GM19397 (cell line): ENCODE measurements around the gene CDH23.
"Not testable (repeated sequence)": the region's sequence is repeated elsewhere in the genome, so short reads cannot be mapped to it uniquely, and the experiment has no call there.

Experiments used
- ATAC-seq: cut with Tn5 transposase; IDR thresholded peaks from one replicate; pipeline ENCODE4 v1.9.1; 2021; ENCODE audit warnings: mild to moderate bottlenecking, moderate library complexity; ENCODE audit not compliant: unreplicated experiment

Gene CDH23

GRCh38 chr10:71597821-71598498 lies 201.2 kb downstream of the CDH23 start:
- no peak for ATAC-seq

GRCh38 chr10:71598621-71599055 lies 201.9 kb downstream of the CDH23 start:
- no peak for ATAC-seq

- no peak for ATAC-seq
Measured at GRCh38 chr10:71599518-71599917, 202.8 kb downstream of the CDH23 start.

GRCh38 chr10:71600242-71600641 lies 203.5 kb downstream of the CDH23 start:
- ATAC-seq: not testable (repeated sequence)

- no peak for ATAC-seq
Measured at GRCh38 chr10:71600849-71601248, 204.1 kb downstream of the CDH23 start.

- ATAC-seq: no peak
Measured at GRCh38 chr10:71601273-71601672, 204.6 kb downstream of the CDH23 start.

- ATAC-seq: no peak
Measured at GRCh38 chr10:71603150-71603549, 206.4 kb downstream of the CDH23 start.

- no peak for ATAC-seq
Measured at GRCh38 chr10:71603754-71604153, 207.0 kb downstream of the CDH23 start.

GRCh38 chr10:71604324-71605018 lies 207.8 kb downstream of the CDH23 start:
- no peak for ATAC-seq

- ATAC-seq: no peak
Measured at GRCh38 chr10:71605263-71605962, 208.7 kb downstream of the CDH23 start.

GRCh38 chr10:71606257-71607081 lies 209.7 kb downstream of the CDH23 start:
- no peak for ATAC-seq

- no peak for ATAC-seq
Measured at GRCh38 chr10:71607082-71607443, 210.3 kb downstream of the CDH23 start.

- ATAC-seq: no peak
Measured at GRCh38 chr10:71608819-71609768, 212.4 kb downstream of the CDH23 start.

- no peak for ATAC-seq
Measured at GRCh38 chr10:71610651-71611050, 213.9 kb downstream of the CDH23 start.

GRCh38 chr10:71611131-71611530 lies 214.4 kb downstream of the CDH23 start:
- no peak for ATAC-seq

- ATAC-seq: no peak
Measured at GRCh38 chr10:71611709-71612422, 215.1 kb downstream of the CDH23 start.

- no peak for ATAC-seq
Measured at GRCh38 chr10:71613261-71613777, 216.6 kb downstream of the CDH23 start.

GRCh38 chr10:71613877-71614276 lies 217.2 kb downstream of the CDH23 start:
- no peak for ATAC-seq

- no peak for ATAC-seq
Measured at GRCh38 chr10:71614946-71615345, 218.2 kb downstream of the CDH23 start.
